ENCODE measurements around the gene COQ8A.

DNA sequence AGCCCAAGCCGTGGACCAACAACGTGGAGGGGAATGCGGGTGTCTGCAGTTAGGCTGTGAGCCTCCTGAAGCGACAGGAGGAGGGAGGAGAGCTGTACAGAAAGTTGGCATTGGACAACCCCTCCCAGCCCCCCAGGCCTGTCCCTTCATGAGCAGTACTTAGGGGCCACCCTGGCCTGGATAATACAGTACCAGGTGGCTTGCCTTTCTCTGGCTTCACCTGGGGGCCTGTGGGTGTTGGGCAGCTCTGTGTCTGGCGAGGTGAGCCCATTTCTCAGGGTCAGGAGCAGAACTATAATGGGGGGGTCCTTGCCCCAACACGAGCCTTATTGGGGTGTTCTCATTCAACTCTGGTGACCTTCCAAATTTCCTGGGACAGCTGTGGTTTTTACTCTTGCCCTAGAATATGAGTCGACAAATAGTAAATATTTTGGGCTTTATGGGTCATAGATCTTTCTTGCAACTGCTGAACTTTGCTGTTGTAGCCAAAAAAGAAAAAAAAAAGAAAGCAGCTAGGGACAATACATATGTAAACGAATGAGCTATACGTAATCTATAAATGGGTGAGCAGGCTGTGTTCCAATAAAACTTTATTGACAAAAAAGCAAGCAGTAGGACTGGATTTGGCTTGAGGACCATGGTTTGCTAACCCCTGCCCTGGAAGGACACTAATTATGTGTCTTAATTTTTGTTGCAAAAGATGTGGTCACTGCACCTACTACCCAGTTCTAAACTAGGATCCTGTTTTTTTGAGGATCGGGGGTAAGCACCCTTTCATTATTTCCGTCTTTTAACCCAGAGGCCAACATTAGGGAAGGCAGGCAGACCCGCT, 11.4 kb downstream of the COQ8A start:
- TF ChIP-seq, protein P1, sequence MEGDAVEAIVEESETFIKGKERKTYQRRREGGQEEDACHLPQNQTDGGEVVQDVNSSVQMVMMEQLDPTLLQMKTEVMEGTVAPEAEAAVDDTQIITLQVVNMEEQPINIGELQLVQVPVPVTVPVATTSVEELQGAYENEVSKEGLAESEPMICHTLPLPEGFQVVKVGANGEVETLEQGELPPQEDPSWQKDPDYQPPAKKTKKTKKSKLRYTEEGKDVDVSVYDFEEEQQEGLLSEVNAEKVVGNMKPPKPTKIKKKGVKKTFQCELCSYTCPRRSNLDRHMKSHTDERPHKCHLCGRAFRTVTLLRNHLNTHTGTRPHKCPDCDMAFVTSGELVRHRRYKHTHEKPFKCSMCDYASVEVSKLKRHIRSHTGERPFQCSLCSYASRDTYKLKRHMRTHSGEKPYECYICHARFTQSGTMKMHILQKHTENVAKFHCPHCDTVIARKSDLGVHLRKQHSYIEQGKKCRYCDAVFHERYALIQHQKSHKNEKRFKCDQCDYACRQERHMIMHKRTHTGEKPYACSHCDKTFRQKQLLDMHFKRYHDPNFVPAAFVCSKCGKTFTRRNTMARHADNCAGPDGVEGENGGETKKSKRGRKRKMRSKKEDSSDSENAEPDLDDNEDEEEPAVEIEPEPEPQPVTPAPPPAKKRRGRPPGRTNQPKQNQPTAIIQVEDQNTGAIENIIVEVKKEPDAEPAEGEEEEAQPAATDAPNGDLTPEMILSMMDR (IDR thresholded peaks at IDR 0.05; ENCODE audit: low read depth, low read length, poor library complexity, severe bottlenecking), result no peak
- TF ChIP-seq EZH2phosphoT487 (IDR thresholded peaks at IDR 0.05; ENCODE audit: borderline replicate concordance, low read length), result no peak

Measured in DOHH2 (cell line).